LNCAP (cell line): ENCODE data around the gene COL23A1.

Experiments
- CTCF ChIP-seq: fragments of 450-650 bp; IDR thresholded peaks from 2 replicates; pipeline ENCODE4 v1.5.1; 2017; ENCODE audit warnings: mild to moderate bottlenecking

Gene COL23A1

GRCh38 chr5:178602752-178603151 lies 12.6 kb upstream of the COL23A1 start:
- TF ChIP-seq CTCF = no peak

GRCh38 chr5:178595750-178596149 lies 5.6 kb upstream of the COL23A1 start:
- no peak for TF ChIP-seq CTCF

DNA sequence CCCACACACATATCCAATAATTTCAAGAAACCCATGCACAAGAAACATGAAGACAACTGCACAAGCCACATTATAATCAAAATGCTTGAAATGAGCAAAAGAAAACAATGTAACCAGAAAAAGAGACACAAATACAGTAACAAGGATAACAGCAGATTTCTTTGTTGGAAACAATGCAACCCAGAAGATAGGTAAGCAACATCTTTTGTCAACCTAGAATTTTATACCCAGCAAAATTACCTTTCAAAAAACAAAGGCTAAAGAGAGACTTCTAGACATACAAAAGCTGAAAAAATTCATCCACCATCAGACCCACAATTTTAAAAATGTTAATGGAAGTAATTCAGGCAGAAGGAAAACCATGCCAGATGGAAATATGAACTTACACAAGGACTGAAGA lies 5.0 kb upstream of the COL23A1 start:
- TF ChIP-seq CTCF = no peak

GRCh38 chr5:178590924-178591423 lies 781 bp upstream of the COL23A1 start:
- TF ChIP-seq CTCF = peak; percentile 36; the same call in 1 of the 2 replicates

DNA sequence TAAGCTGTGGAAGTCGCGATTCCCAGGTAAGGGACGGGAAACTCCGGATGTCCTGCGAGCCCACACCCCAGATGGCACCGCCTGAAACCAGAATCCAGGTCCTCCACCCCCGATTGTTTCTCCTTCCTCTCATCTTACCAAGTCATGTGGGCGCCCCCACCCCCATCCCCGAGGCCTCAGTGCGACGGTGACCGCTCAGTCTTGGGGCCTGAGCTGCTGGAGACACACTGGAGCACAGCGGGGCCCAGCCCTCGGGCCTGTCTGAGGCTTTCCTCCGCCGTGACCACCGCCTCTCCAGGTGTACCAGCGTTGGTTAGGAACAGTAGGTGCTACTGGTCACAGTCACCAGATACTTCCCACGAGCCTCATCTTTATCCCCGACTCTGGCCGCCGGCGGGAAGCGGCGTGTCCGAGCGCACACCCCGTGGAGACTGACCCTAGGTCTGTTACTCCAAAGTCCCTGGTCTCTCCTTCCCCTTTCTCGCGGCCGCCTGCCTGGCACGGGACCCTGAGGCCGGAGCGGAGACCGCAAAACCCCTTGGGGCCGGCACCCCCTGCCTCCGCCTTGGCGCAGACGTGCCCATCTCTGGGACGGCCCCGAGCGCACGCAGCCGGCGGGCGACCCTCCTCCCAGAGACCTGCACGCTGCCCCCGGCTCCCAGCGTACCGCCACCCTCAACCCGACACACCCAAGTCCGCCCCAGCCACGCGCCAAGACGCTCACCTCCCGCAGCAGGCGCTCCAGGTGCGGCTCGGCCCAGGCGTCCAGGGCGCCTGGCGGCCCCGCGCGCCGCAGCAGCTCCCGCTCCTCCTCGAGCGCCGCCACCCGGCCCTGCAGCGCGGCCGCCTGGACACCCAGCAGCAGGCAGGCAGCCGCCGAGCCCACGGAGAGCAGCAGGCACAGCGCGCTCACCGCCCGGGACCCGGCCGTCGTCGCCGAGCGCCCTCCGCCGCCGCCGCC lies 733 bp downstream of the COL23A1 start:
- no peak for TF ChIP-seq CTCF

DNA sequence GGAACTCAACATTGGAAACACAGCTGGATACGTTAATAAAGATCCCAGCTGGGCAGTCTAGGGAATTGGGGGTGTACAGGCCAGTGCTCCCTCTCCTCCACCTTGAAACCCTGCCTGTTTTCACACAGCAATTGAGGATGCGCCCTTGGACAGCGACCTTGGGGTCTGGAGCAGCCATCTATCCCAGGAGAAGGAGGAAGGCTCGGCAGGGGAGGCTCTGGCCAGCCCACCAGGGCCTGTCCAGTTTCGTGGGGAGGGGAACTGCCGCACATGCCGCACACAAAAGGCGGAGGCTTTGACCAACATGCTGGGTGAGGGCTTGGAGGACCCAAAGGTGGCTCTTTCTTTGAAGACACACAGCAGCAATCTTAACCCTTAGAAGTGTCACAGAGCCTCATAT lies 1.4 kb downstream of the COL23A1 start:
- TF ChIP-seq CTCF = no peak

DNA sequence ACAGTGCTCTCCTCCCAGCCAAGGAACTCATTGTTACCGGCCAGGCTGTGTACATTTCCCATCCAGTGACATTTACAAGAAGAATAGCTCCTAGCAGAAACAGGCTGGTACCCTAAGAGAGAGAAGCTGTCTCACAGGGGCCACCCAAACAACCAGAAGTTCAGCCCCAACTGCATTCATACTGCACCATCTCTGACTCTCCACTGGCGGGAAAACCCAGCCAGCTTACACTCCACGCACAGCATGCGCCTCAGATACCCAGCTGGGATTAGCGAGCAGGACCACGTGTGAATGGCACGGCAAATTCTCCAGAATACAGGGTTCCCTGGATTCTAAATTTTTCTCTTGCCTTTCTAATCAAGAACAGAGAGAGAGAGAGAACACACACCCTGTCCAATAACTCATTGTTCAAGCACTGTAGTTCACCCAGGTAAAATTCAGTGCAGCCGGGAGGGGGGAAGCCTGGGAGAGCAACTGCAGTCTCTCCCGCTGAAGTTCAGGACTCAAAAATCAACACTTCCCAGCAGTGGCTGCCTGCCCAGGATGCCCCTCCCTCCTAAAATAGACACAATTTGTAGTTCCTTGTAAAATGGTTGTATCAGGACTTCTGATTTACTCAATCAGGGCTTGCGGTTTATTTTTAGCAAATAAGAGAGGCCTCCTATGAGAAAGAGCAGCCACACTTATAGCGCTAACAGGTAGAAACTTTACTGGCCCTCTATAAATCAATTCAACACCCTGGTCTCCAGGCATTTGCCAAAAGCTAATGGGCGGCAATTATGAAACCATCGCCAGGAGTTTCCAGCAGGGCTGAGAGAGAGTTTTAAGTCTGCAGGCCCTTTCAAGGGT lies 2.2 kb downstream of the COL23A1 start:
- no peak for TF ChIP-seq CTCF
